BLaER1 treated with 17β-estradiol and CSF1 and Interleukin-3, amounts not matched to agents 10 nM and 100 nM (cell line): Measurements from ENCODE around the gene NDUFS7.

Source experiments
- H3K27ac ChIP-seq, 11 experiments: shearing (Covaris generic); formaldehyde crosslinking; 2 replicates each; pipeline ENCODE4 v1.8.1; 2022
- H3K27me3 ChIP-seq, 11 experiments: shearing (Covaris generic); formaldehyde crosslinking; 2 replicates each; pipeline ENCODE4 v1.8.1; 2022
- H3K36me3 ChIP-seq, 11 experiments: shearing (Covaris generic); formaldehyde crosslinking; 2 replicates each; pipeline ENCODE4 v1.8.1; 2022
- H3K4me1 ChIP-seq, 10 experiments: shearing (Covaris generic); formaldehyde crosslinking; 2 replicates each; pipeline ENCODE4 v1.8.1; 2022
- H3K4me2 ChIP-seq, 11 experiments: shearing (Covaris generic); formaldehyde crosslinking; 2 replicates each; pipeline ENCODE4 v1.8.1; 2022
- H3K4me3 ChIP-seq, 10 experiments: shearing (Covaris generic); formaldehyde crosslinking; 2 replicates each; pipeline ENCODE4 v1.8.1; 2022
- H3K9ac ChIP-seq, 11 experiments: shearing (Covaris generic); formaldehyde crosslinking; 2 replicates each; pipeline ENCODE4 v1.8.1; 2022
- H3K9me3 ChIP-seq, 11 experiments: shearing (Covaris generic); formaldehyde crosslinking; replicated peaks in 1 of 11; 2 replicates each; pipeline ENCODE4 v1.8.1; 2022
- H4K20me1 ChIP-seq, 11 experiments: shearing (Covaris generic); formaldehyde crosslinking; 2 replicates each; pipeline ENCODE4 v1.8.1; 2022
- Cebpa-rat ChIP-seq, 11 experiments: shearing (Covaris generic); IDR thresholded peaks; 2 replicates each; pipeline ENCODE4 v1.8.1; 2022

NDUFS7 gene

DNA sequence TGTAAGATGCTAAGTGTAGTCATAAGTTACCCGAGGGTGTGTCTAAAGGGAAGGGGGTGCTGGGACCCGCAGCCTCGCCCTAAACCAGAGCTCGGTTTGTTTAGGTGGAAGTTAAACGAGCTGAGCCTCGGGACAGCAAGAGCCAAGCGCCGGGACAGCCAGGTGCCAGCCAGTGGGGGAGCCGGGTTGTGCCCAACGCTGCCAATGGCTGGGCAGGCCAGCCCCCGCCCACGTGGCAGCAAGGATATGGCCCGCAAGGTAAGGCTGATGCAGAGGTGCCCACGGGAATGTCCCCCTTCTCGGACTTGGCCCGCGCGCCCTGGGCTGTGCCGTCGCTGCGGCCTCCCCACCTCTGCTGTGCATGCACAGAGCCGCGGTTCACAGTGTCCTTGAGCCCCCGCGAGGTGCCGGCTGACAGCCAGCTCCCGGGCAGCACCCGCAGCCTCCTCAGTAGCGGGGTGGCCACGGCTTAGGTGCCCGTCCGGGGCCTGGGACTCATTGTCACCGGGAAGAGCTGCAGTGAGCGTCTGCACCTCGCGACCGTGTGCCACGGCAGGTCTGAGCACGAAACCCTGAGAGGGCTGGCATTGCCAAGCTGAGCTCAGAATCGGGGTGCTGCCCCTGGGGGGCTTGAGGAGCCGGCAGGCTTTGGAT, 45.2 kb downstream of the NDUFS7 start:
- Histone ChIP-seq H3K4me2 (peak overlapping the region in 4 of 11 experiments; percentile 80 to 93 (median 84); a peak in 8 of 22 replicates), H3K4me1 (peaks cover 40 to 65% (median 55%) of the 10 kb centered on the region in 10 experiments), H3K4me3 (no peak overlapping the region), H3K27ac (no peak overlapping the region; a peak in 2 of 22 replicates), H3K9ac (peak overlapping the region in 6 of 11 experiments; percentile 14 to 71 (median 45); a peak in 9 of 22 replicates), H4K20me1 (peaks cover 82 to 100% (median 96%) of the 10 kb centered on the region in 11 experiments), H3K27me3 (no peaks in the 10 kb centered on the region), H3K9me3 (no peaks in the 10 kb centered on the region), H3K36me3 (peaks cover 75 to 97% (median 87%) of the 10 kb centered on the region in 11 experiments)
- no peak for TF ChIP-seq Cebpa-rat (IDR thresholded peaks at IDR 0.05)

DNA sequence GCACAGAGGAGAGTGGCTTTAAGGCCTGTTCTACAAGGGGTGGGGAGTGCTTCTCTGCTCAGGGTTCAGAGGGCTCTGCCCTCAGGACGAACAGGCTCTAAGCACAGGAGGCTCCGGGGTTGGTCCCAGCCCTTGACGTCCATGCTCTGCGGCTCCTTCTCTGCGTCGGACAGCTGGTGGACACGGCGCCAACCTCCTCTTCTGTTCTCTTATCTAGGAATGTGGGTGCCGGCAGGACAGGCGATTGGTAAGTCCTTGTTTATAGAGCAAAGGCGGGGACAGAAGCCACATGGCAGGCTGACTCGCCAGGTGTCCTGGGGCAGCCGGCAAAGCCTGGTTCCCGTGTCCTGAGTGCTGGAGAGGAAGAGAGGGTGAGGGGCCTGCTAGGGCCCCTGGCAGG, 46.0 kb downstream of the NDUFS7 start:
- Histone ChIP-seq H3K9me3 (no peaks in the 10 kb centered on the region), H3K4me3 (no peak overlapping the region), H3K27ac (peak overlapping the region in 1 of 11 experiments; percentile 13; a peak in 2 of 22 replicates), H3K4me1 (peaks cover 32 to 56% (median 49%) of the 10 kb centered on the region in 10 experiments), H3K27me3 (no peaks in the 10 kb centered on the region), H4K20me1 (peaks cover 83 to 100% (median 97%) of the 10 kb centered on the region in 11 experiments), H3K4me2 (peak overlapping the region in 2 of 11 experiments; percentile 16 to 80; a peak in 3 of 22 replicates), H3K9ac (peak overlapping the region in 6 of 11 experiments; percentile 9 to 66 (median 28); a peak in 4 of 22 replicates), H3K36me3 (peaks cover 78 to 99% (median 89%) of the 10 kb centered on the region in 11 experiments)
- TF ChIP-seq Cebpa-rat (IDR thresholded peaks at IDR 0.05) = no peak

DNA sequence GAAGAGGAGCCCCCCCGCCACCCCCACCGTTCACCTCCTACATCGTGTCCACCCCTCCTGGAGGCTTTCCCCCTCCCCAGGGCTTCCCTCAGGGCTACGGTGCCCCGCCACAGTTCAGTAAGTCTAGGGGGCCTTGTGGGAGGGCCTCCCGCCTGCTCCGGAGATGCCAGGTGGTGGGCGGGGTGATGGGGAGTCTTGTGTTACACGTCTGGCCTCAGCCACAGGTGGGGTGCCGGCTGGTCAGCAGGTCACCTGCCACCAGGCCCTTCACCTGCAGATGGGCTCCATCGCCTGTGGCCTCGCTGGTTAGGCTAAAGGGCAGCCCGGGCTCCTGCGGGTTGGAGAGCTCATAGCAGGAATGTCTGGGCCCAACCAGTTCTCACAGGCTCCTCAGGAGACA, 46.5 kb downstream of the NDUFS7 start:
- H3K9ac ChIP-seq = no peak overlapping the region
- no peaks in the 10 kb centered on the region for H3K27me3 ChIP-seq
- H3K4me3 ChIP-seq = no peak overlapping the region
- peaks cover 77 to 98% (median 88%) of the 10 kb centered on the region in 11 experiments for H3K36me3 ChIP-seq
- H3K27ac ChIP-seq = no peak overlapping the region
- H3K4me2 ChIP-seq = no peak overlapping the region
- no peak for TF ChIP-seq Cebpa-rat (IDR thresholded peaks at IDR 0.05)
- no peaks in the 10 kb centered on the region for H3K9me3 ChIP-seq
- peaks cover 28 to 51% (median 46%) of the 10 kb centered on the region in 10 experiments for H3K4me1 ChIP-seq
- peaks cover 81 to 100% (median 94%) of the 10 kb centered on the region in 11 experiments for H4K20me1 ChIP-seq

DNA sequence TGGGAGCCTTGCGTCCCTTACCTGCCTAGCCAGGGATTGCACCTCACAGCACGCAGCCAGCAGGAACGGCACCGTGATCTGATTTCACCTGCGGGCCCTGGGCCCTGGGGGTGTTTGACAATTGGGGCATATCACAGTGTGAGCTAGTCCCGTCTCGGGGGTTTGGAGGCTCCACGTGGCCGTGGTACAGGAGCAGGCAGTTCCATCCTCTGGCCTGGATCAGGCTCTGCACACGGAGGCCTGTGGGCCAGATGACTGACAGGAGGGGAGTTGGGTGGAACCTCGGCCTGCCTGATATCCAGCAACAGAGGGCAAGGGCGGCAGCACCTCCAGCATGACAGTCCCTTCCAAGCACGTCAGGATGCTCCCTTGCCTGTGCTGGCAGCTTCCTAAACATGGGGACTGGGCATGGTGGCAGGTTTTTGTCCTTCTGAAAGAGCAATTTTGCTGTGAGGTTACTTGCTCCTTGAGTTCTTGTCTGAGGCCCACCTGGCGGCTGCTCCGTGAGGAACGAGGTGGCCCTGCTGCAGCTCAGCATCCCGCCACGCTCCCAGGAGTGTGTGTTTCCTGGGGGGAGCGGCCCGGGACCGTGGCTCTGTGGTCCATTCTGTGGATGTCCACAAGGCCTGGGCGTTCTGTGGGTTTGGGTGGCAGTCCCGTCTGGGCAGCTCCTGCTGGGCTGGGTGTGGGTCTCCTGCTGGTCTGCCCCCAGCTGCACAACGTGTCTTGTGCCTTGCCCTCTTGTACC, 48.2 kb downstream of the NDUFS7 start:
- Histone ChIP-seq H3K27me3 (no peaks in the 10 kb centered on the region), H3K4me2 (no peak overlapping the region), H3K9ac (peak overlapping the region in 3 of 11 experiments; percentile 9 to 27 (median 10); a peak in 1 of 22 replicates), H3K4me1 (peaks cover 25 to 47% (median 44%) of the 10 kb centered on the region in 10 experiments), H3K36me3 (peaks cover 76 to 95% (median 82%) of the 10 kb centered on the region in 11 experiments), H4K20me1 (peaks cover 72 to 100% (median 93%) of the 10 kb centered on the region in 11 experiments), H3K4me3 (no peak overlapping the region), H3K9me3 (no peaks in the 10 kb centered on the region), H3K27ac (no peak overlapping the region)
- TF ChIP-seq Cebpa-rat (IDR thresholded peaks at IDR 0.05) = no peak

DNA sequence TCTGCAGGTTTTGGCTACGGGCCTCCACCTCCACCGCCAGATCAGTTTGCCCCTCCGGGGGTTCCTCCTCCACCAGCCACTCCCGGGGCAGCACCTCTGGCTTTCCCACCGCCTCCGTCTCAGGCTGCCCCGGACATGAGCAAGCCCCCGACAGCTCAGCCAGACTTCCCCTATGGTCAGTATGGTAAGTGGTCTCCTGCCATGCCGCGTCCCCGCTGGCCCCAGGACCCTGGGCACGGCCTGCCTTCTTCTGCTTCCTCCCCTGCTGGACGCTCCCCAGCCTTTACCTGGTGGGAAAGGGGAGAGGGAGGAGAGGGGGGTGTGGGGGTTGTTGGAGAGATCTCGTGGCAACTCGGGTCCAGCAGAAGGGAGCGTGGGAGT, 48.8 kb downstream of the NDUFS7 start:
- TF ChIP-seq Cebpa-rat (IDR thresholded peaks at IDR 0.05) = no peak
- no peaks in the 10 kb centered on the region for H3K9me3 ChIP-seq
- peaks cover 73 to 90% (median 81%) of the 10 kb centered on the region in 11 experiments for H3K36me3 ChIP-seq
- H3K27me3 ChIP-seq = no peaks in the 10 kb centered on the region
- H3K27ac ChIP-seq = no peak overlapping the region
- no peak overlapping the region for H3K4me2 ChIP-seq
- peaks cover 67 to 100% (median 90%) of the 10 kb centered on the region in 11 experiments for H4K20me1 ChIP-seq
- peaks cover 24 to 46% (median 44%) of the 10 kb centered on the region in 10 experiments for H3K4me1 ChIP-seq
- H3K9ac ChIP-seq = no peak overlapping the region
- H3K4me3 ChIP-seq = no peak overlapping the region

DNA sequence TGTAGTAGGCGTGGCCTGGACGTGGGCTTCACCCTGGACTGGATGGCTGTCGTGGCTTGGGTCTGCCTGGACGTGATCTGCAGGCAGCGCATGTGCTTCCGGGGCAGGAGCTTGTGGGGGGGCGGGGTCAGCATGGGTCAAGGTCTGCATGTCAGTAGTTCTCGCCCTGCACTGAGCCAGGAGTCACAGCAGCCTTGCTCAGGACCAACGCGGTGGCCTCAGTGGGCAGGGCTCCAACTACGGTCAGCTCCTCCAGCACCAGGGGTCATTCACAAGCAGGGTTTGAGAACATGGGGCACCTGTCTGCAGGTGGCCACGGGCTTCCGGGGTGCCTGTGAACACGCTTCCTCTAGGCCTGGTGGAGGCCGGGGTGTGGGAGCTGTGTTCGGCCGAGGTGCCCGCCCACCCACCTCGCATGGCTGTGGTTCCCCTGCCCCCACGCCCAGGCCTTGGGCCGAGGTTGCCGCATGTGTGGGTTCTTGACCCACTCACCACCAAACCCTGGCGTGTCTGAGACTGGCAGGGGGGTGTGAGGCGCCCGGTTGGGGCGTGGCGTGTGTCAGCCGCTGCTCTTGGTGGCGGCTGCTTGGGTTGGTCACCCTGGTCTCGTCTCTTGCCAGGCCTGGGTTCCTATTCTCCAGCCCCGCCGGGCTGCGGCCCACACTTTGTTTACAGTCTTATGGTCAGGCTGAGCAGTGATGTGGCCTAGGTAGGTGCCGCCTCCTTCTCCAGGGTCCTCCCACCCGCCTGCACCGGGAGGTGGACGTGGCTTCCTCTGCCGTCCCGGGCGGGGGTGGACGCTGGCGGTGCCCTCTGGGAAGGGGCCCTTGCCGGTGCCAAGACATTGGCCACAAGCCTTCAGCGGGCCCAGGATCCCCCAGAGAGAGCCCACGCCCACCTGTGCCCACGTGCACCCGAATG, 49.7 kb downstream of the NDUFS7 start:
- Histone ChIP-seq H4K20me1 (peaks cover 58 to 97% (median 82%) of the 10 kb centered on the region in 11 experiments; a peak in 21 of 22 replicates), H3K9me3 (no peaks in the 10 kb centered on the region), H3K4me2 (no peak overlapping the region), H3K36me3 (peaks cover 70 to 81% (median 74%) of the 10 kb centered on the region in 11 experiments), H3K9ac (no peak overlapping the region; a peak in 1 of 22 replicates), H3K27me3 (no peaks in the 10 kb centered on the region), H3K4me3 (no peak overlapping the region), H3K27ac (no peak overlapping the region), H3K4me1 (peaks cover 23 to 44% (median 40%) of the 10 kb centered on the region in 10 experiments)
- TF ChIP-seq Cebpa-rat (IDR thresholded peaks at IDR 0.05) = no peak

DNA sequence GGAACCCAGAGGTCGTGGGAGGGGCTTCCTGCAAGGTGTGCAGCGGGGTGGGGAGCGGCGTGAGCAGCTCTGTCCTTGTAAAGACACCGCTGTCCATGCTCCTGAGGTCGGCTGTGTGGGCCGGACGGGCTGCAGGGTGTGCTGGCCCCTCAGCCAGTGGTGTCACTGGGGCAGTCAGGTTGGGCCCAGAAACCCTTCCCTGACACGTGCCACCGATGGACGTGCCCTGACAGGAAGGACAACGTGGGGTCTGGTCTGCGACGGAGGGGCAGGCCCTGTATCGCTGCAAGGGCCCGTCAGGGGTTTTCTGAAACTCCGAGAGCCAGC, 50.3 kb downstream of the NDUFS7 start:
- no peak for TF ChIP-seq Cebpa-rat (IDR thresholded peaks at IDR 0.05)
- H3K4me2 ChIP-seq = no peak overlapping the region

DNA sequence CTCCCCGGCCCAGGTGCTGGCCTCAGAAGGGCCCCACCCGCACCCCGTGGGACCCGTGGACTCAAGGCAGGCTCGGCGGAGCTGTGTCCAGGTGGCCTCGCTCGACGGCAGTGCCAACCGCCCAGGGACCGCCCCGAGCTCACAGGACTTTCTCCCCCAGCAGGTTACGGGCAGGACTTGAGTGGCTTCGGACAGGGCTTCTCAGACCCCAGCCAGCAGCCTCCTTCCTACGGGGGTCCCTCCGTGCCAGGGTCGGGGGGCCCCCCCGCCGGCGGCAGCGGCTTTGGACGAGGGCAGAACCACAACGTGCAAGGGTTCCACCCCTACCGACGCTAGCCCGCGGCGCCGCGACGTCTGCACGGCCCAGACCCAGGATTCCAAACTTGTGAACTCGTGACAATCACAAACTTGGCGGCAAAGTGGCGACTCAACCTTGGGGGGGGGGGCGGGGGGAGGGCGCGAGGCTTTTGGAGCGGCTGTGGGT, 50.9 kb downstream of the NDUFS7 start:
- Histone ChIP-seq H3K36me3 (peaks cover 62 to 75% (median 67%) of the 10 kb centered on the region in 11 experiments), H4K20me1 (peaks cover 53 to 97% (median 82%) of the 10 kb centered on the region in 11 experiments), H3K9me3 (no peaks in the 10 kb centered on the region), H3K27me3 (no peaks in the 10 kb centered on the region), H3K9ac (0 out of 22 replicates have a peak overlapping the region, but pooled peaks of 2 of the 11 experiments have one; percentile 19), H3K4me1 (peaks cover 27 to 47% (median 34%) of the 10 kb centered on the region in 10 experiments), H3K4me2 (no peak overlapping the region), H3K27ac (no peak overlapping the region; a peak in 1 of 22 replicates), H3K4me3 (no peak overlapping the region)
- no peak for TF ChIP-seq Cebpa-rat (IDR thresholded peaks at IDR 0.05)

More for the DNA sequence above, 50.3 kb downstream of the NDUFS7 start:
- H3K9ac ChIP-seq = 0 out of 22 replicates have a peak overlapping the region, but pooled peaks of 2 of the 11 experiments have one; percentile 19
- no peaks in the 10 kb centered on the region for H3K27me3 ChIP-seq
- peaks cover 23 to 44% (median 36%) of the 10 kb centered on the region in 10 experiments for H3K4me1 ChIP-seq
- H4K20me1 ChIP-seq = peaks cover 53 to 97% (median 82%) of the 10 kb centered on the region in 11 experiments; a peak in 21 of 22 replicates
- H3K4me3 ChIP-seq = no peak overlapping the region
- H3K36me3 ChIP-seq = peaks cover 63 to 75% (median 68%) of the 10 kb centered on the region in 11 experiments
- H3K9me3 ChIP-seq = no peaks in the 10 kb centered on the region
- H3K27ac ChIP-seq = no peak overlapping the region
